ENCODE data around the gene U2AF2. TPM values are rescaled to one million over a fixed set of nuclear protein-coding genes. Genes with fewer than 3 reads are reported as not detected.

The U2AF2 gene
- total RNA-seq, 1 experiment from 2014 or later = 321 TPM

DNA sequence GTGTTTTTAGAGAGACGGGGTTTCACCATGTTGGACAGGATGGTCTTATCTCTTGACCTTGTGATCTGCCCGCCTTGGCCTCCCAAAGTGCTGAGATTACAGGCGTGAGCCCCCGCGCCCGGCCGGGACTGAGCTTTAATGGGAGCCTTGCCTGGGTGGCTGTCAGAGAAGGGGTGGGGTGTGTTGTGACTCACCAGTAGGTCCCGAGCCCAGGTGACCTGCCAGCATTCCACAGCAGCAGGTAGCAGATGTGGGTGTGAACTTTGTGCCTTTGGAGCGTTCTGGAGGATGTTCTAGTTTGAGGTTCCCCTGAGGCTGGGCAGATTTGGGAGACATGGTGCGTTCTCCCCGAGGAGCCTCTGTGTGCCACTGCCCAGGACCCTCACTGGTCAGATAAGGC is 13.1 kb downstream of the U2AF2 start:
- Histone ChIP-seq H2BK15ac (ENCODE audit: low read depth, low read length) (no peak overlapping the region), H3K9me3 (ENCODE audit: control insufficient read depth, low read depth, low read length) (no peaks in the 10 kb centered on the region), H3K27me3 (ENCODE audit: insufficient read depth, low read length) (no peaks in the 10 kb centered on the region), H3K4me2 (ENCODE audit: insufficient read depth, insufficient read length, low read length) (no peak overlapping the region), H3T11ph (ENCODE audit: low read length) (no peak overlapping the region), H3K4me1 (ENCODE audit: insufficient read depth, low read length) (no peaks in the 10 kb centered on the region), H3K4ac (ENCODE audit: low read depth, low read length) (no peak overlapping the region), H4K20me1 (ENCODE audit: control insufficient read depth, insufficient read depth, insufficient read length) (no peaks in the 10 kb centered on the region), H2BK20ac (ENCODE audit: low read depth, low read length, poor library complexity, severe bottlenecking) (no peak overlapping the region), H2AK5ac (ENCODE audit: insufficient read length, low read length) (no peak overlapping the region), H2BK120ac (ENCODE audit: low read depth, low read length, poor library complexity, severe bottlenecking) (no peak overlapping the region), H2AFZ (ENCODE audit: low read length) (no peak overlapping the region), H3K27ac (ENCODE audit: insufficient read length, low read depth, low read length) (no peak overlapping the region), H4K91ac (ENCODE audit: insufficient read length, low read depth, low read length) (no peak overlapping the region), H3K56ac (ENCODE audit: insufficient read length, low read depth, low read length) (no peak overlapping the region), H3K9ac (ENCODE audit: extremely low read depth, insufficient read length, low read length) (no peak overlapping the region), H3K23ac (ENCODE audit: insufficient read length, low read depth, low read length) (no peak overlapping the region), H3K18ac (ENCODE audit: insufficient read length, low read depth, low read length) (no peak overlapping the region), H3K14ac (ENCODE audit: insufficient read depth, low read length) (no peak overlapping the region), H3K79me1 (ENCODE audit: insufficient read depth, low read depth, low read length, poor library complexity, severe bottlenecking) (no peaks in the 10 kb centered on the region), H3K23me2 (ENCODE audit: insufficient read length, low read depth, low read length, poor library complexity, severe bottlenecking) (no peaks in the 10 kb centered on the region), H4K8ac (replicated peaks; ENCODE audit: insufficient read length, low read depth, low read length) (no peak overlapping the region), H4K5ac (ENCODE audit: insufficient read length, low read depth, low read length) (no peak overlapping the region), H2BK5ac (ENCODE audit: insufficient read length, low read length) (no peak overlapping the region), H3K79me2 (ENCODE audit: insufficient read depth, low read length) (peaks cover 9% of the 10 kb centered on the region; the same call in 1 of the 2 replicates), H2BK12ac (ENCODE audit: insufficient read length, low read depth, low read length) (no peak overlapping the region)
- no CpG with 5 or more reads among the region's 11 CpGs for WGBS (ENCODE audit: extremely low coverage, insufficient read length, low lambda C conversion rate)
- peaks cover 68 to 89% (median 80%) of the 10 kb centered on the region in 3 experiments for H3K36me3 Mint-ChIP-seq (ENCODE audit: insufficient read depth in 1 of 3, low read depth in 3 of 3)
- no peak overlapping the region for H3K4me3 Mint-ChIP-seq
- H3K27ac Mint-ChIP-seq = peak overlapping the region in 2 of 3 experiments; percentile 53 to 61; a peak in 1 of 7 replicates
- DNase-seq = no peak
- H3K9me3 Mint-ChIP-seq = no peaks in the 10 kb centered on the region
- TF ChIP-seq, protein P1, sequence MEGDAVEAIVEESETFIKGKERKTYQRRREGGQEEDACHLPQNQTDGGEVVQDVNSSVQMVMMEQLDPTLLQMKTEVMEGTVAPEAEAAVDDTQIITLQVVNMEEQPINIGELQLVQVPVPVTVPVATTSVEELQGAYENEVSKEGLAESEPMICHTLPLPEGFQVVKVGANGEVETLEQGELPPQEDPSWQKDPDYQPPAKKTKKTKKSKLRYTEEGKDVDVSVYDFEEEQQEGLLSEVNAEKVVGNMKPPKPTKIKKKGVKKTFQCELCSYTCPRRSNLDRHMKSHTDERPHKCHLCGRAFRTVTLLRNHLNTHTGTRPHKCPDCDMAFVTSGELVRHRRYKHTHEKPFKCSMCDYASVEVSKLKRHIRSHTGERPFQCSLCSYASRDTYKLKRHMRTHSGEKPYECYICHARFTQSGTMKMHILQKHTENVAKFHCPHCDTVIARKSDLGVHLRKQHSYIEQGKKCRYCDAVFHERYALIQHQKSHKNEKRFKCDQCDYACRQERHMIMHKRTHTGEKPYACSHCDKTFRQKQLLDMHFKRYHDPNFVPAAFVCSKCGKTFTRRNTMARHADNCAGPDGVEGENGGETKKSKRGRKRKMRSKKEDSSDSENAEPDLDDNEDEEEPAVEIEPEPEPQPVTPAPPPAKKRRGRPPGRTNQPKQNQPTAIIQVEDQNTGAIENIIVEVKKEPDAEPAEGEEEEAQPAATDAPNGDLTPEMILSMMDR (conservative IDR thresholded peaks at IDR 0.05) = no peak
- peaks cover 17 to 22% of the 10 kb centered on the region in 2 experiments for H3K4me1 Mint-ChIP-seq
- no peaks in the 10 kb centered on the region for H3K27me3 Mint-ChIP-seq (ENCODE audit: low read depth)
